ENCODE data around the gene GSN. TPM values are rescaled to one million over a fixed set of nuclear protein-coding genes. Genes with fewer than 3 reads are reported as not detected.

The GSN gene
- total RNA-seq, 1 donor from 2014 or later = 84.7 TPM

- H3K36me3 Mint-ChIP-seq (ENCODE audit: low read depth) = peaks cover 12% of the 10 kb centered on the region
- no peak for TF ChIP-seq CTCF (conservative IDR thresholded peaks at IDR 0.05)
- no peak for DNase-seq (ENCODE audit: low read depth, low spot score)
- peaks cover 18% of the 10 kb centered on the region for H3K4me1 Mint-ChIP-seq
- H3K9me3 Mint-ChIP-seq = peaks cover 9% of the 10 kb centered on the region
- H3K27ac Mint-ChIP-seq (ENCODE audit: unreplicated experiment) = no peak overlapping the region
- no peaks in the 10 kb centered on the region for H3K27me3 Mint-ChIP-seq (ENCODE audit: low read depth)
- H3K4me3 Mint-ChIP-seq = no peak overlapping the region
Observed at GRCh38 chr9:121239071-121239470, 28.9 kb upstream of the GSN start.

GRCh38 chr9:121239851-121240250, 28.1 kb upstream of the GSN start:
- H3K4me3 Mint-ChIP-seq = no peak overlapping the region

GRCh38 chr9:121240472-121241135, 27.4 kb upstream of the GSN start:
- Mint-ChIP-seq H3K4me1 (peaks cover 13% of the 10 kb centered on the region), H3K36me3 (ENCODE audit: low read depth) (peaks cover 8% of the 10 kb centered on the region), H3K27me3 (ENCODE audit: low read depth) (no peaks in the 10 kb centered on the region), H3K9me3 (peaks cover 8% of the 10 kb centered on the region), H3K4me3 (no peak overlapping the region), H3K27ac (ENCODE audit: unreplicated experiment) (no peak overlapping the region)
- no peak for TF ChIP-seq CTCF (conservative IDR thresholded peaks at IDR 0.05)
- DNase-seq (ENCODE audit: low read depth, low spot score) = no peak

More at GRCh38 chr9:121239851-121240250, 28.1 kb upstream of the GSN start:
- peaks cover 8% of the 10 kb centered on the region for H3K36me3 Mint-ChIP-seq (ENCODE audit: low read depth)
- no peak for DNase-seq (ENCODE audit: low read depth, low spot score)
- no peak for TF ChIP-seq CTCF (conservative IDR thresholded peaks at IDR 0.05)
- peaks cover 8% of the 10 kb centered on the region for H3K9me3 Mint-ChIP-seq
- H3K27ac Mint-ChIP-seq (ENCODE audit: unreplicated experiment) = no peak overlapping the region
- H3K4me1 Mint-ChIP-seq = peaks cover 13% of the 10 kb centered on the region
- H3K27me3 Mint-ChIP-seq (ENCODE audit: low read depth) = no peaks in the 10 kb centered on the region

- no peak for TF ChIP-seq CTCF (conservative IDR thresholded peaks at IDR 0.05)
- H3K27me3 Mint-ChIP-seq (ENCODE audit: low read depth) = no peaks in the 10 kb centered on the region
- no peak overlapping the region for H3K27ac Mint-ChIP-seq (ENCODE audit: unreplicated experiment)
- no peak for DNase-seq (ENCODE audit: low read depth, low spot score)
- H3K4me1 Mint-ChIP-seq = peaks cover 13% of the 10 kb centered on the region
- no peak overlapping the region for H3K4me3 Mint-ChIP-seq
- H3K36me3 Mint-ChIP-seq (ENCODE audit: low read depth) = peaks cover 10% of the 10 kb centered on the region
- H3K9me3 Mint-ChIP-seq = peaks cover 8% of the 10 kb centered on the region
Observed at GRCh38 chr9:121242219-121242958, 25.6 kb upstream of the GSN start.

GRCh38 chr9:121242959-121243346, 25.0 kb upstream of the GSN start:
- H3K36me3 Mint-ChIP-seq (ENCODE audit: low read depth) = peaks cover 10% of the 10 kb centered on the region
- no peak overlapping the region for H3K27ac Mint-ChIP-seq (ENCODE audit: unreplicated experiment)
- H3K27me3 Mint-ChIP-seq (ENCODE audit: low read depth) = no peaks in the 10 kb centered on the region
- H3K4me3 Mint-ChIP-seq = no peak overlapping the region
- no peak for TF ChIP-seq CTCF (conservative IDR thresholded peaks at IDR 0.05)
- H3K4me1 Mint-ChIP-seq = peaks cover 13% of the 10 kb centered on the region
- peaks cover 8% of the 10 kb centered on the region for H3K9me3 Mint-ChIP-seq
- DNase-seq (ENCODE audit: low read depth, low spot score) = no peak

Data from neural crest cell (in vitro differentiated cells).